GM18505 (cell line): ENCODE data around the gene ALDH3A2.

Experiments
- ATAC-seq: cut with Tn5 transposase; IDR thresholded peaks from one replicate; pipeline ENCODE4 v1.9.1; 2021; ENCODE audit not compliant: unreplicated experiment
- POLR2A ChIP-seq: IDR thresholded peaks from 4 replicates; pipeline ENCODE4 v1.6.1; 2011; ENCODE audit warnings: borderline replicate concordance; ENCODE audit not compliant: insufficient read depth, insufficient read length; ENCODE audit errors: extremely low read depth

ALDH3A2 gene

GRCh38 chr17:19648475-19649273, at the start of gene ALDH3A2:
Gene ALDH3A2 (plus strand): TSS chr17:19648751. CDS start chr17:19648972, 221 bp downstream.
- peak; percentile 89 for ATAC-seq
- peak; percentile 89 for TF ChIP-seq POLR2A

- no peak for ATAC-seq
- no peak for TF ChIP-seq POLR2A
These were observed 38.2 kb upstream of the ALDH3A2 start for GRCh38 chr17:19610311-19610710.

- ATAC-seq = no peak
- no peak for TF ChIP-seq POLR2A
These were observed 37.7 kb upstream of the ALDH3A2 start for GRCh38 chr17:19610879-19611278.

GRCh38 chr17:19613979-19614378, 34.6 kb upstream of the ALDH3A2 start:
- TF ChIP-seq POLR2A = no peak
- ATAC-seq = no peak

GRCh38 chr17:19614900-19615299, 33.7 kb upstream of the ALDH3A2 start:
- TF ChIP-seq POLR2A = no peak
- no peak for ATAC-seq

GRCh38 chr17:19618015-19618414, 30.5 kb upstream of the ALDH3A2 start:
- TF ChIP-seq POLR2A = no peak
- ATAC-seq = no peak

GRCh38 chr17:19619705-19620325, 28.7 kb upstream of the ALDH3A2 start:
- ATAC-seq = no peak
- TF ChIP-seq POLR2A = no peak

GRCh38 chr17:19621697-19622096, 26.9 kb upstream of the ALDH3A2 start:
- ATAC-seq = no peak
- TF ChIP-seq POLR2A = no peak

GRCh38 chr17:19626079-19626478, 22.5 kb upstream of the ALDH3A2 start:
- TF ChIP-seq POLR2A = no peak
- ATAC-seq = no peak

- ATAC-seq = no peak
- no peak for TF ChIP-seq POLR2A
These were observed 19.1 kb upstream of the ALDH3A2 start for GRCh38 chr17:19629449-19629848.

- no peak for TF ChIP-seq POLR2A
- no peak for ATAC-seq
These were observed 18.5 kb upstream of the ALDH3A2 start for GRCh38 chr17:19630035-19630434.

GRCh38 chr17:19630661-19631060, 17.9 kb upstream of the ALDH3A2 start:
- TF ChIP-seq POLR2A = no peak
- no peak for ATAC-seq

GRCh38 chr17:19631905-19632304, 16.6 kb upstream of the ALDH3A2 start:
- no peak for ATAC-seq
- TF ChIP-seq POLR2A = no peak
